A549 (cell line): ENCODE results near the gene PLXNB3. TPM values are rescaled to one million over a fixed set of nuclear protein-coding genes. Genes with fewer than 3 reads are reported as not detected.

Source experiments
- CBX2 ChIP-seq: fragments of 200-600 bp; sonication (generic); IDR thresholded peaks from 2 replicates; pipeline ENCODE4 v1.6.1; 2016; ENCODE audit warnings: low read depth, mild to moderate bottlenecking, borderline replicate concordance
- CHD2 ChIP-seq: fragments of 150-350 bp; IDR thresholded peaks from 2 replicates; pipeline ENCODE4 v1.6.1; 2014; ENCODE audit warnings: low read length; ENCODE audit not compliant: partially characterized antibody
- EHF ChIP-seq: fragments of 250-450 bp; sonication (Bioruptor Pico); IDR thresholded peaks from 2 replicates; pipeline ENCODE4 v1.5.0; 2020; ENCODE audit warnings: mild to moderate bottlenecking
- EHMT2 ChIP-seq: fragments of 200-600 bp; sonication (generic); IDR thresholded peaks from 2 replicates; pipeline ENCODE4 v1.6.1; 2016; ENCODE audit warnings: antibody characterized with exemption, low read depth, mild to moderate bottlenecking, moderate library complexity
- EP300 ChIP-seq, 2 experiments: fragments of >200 bp; sonication (Bioruptor Twin); formaldehyde crosslinking; IDR thresholded peaks; 2 replicates in 1 of 2; 3 replicates in 1 of 2; pipeline ENCODE4 v1.6.1; 2016 to 2017
- ESRRA ChIP-seq: fragments of 150-350 bp; IDR thresholded peaks from 2 replicates; pipeline ENCODE4 v1.6.1; 2014; ENCODE audit warnings: mild to moderate bottlenecking, low read length, borderline replicate concordance
- FOSL2 ChIP-seq, 2 experiments: fragments of 450-650 bp in 1 of 2; fragments of >200 bp in 1 of 2; sonication (Bioruptor Twin) in 1 of 2; formaldehyde crosslinking; IDR thresholded peaks; 2 replicates each; pipeline versions ENCODE4 v1.5.0 to v1.6.1; 2016 to 2020; ENCODE audit warnings: mild to moderate bottlenecking in 1 of 2, moderate library complexity in 1 of 2
- GATA3 ChIP-seq: IDR thresholded peaks from 2 replicates; pipeline ENCODE4 v1.6.1; 2012; ENCODE audit warnings: borderline replicate concordance
- HDAC2 ChIP-seq: fragments of 200-600 bp; sonication (generic); IDR thresholded peaks from 2 replicates; pipeline ENCODE4 v1.6.1; 2016
- HOXA7 ChIP-seq: fragments of 250-450 bp; sonication (Bioruptor Pico); IDR thresholded peaks from 2 replicates; pipeline ENCODE4 v1.5.0; 2020; ENCODE audit warnings: mild to moderate bottlenecking, moderate library complexity
- HOXB5 ChIP-seq: fragments of 250-450 bp; sonication (Bioruptor Pico); IDR thresholded peaks from 2 replicates; pipeline ENCODE4 v1.5.0; 2020; ENCODE audit warnings: mild to moderate bottlenecking, moderate library complexity
- KDM1A ChIP-seq: fragments of 200-600 bp; sonication (generic); IDR thresholded peaks from 2 replicates; pipeline ENCODE4 v1.6.1; 2016; ENCODE audit warnings: low read depth, mild to moderate bottlenecking
- MAFK ChIP-seq: fragments of 450-650 bp; IDR thresholded peaks from 2 replicates; pipeline ENCODE4 v1.6.1; 2014; ENCODE audit not compliant: partially characterized antibody
- MYC ChIP-seq: IDR thresholded peaks from 2 replicates; pipeline ENCODE4 v1.6.1; 2012; ENCODE audit warnings: mild to moderate bottlenecking, inconsistent platforms, low read length, improper control_type of control experiment, borderline replicate concordance
- NFE2L2 ChIP-seq: fragments of 150-350 bp; conservative IDR thresholded peaks from 2 replicates; pipeline ENCODE4 v1.6.1; 2014; ENCODE audit warnings: low read length
- NR3C1 ChIP-seq: fragments of >200 bp; sonication (Bioruptor Twin); formaldehyde crosslinking; IDR thresholded peaks from 3 replicates; pipeline ENCODE4 v1.6.1; 2017
- PHF8 ChIP-seq: fragments of 200-600 bp; sonication (generic); IDR thresholded peaks from 2 replicates; pipeline ENCODE4 v1.6.1; 2016; ENCODE audit warnings: low read depth, mild to moderate bottlenecking, antibody characterized with exemption, moderate library complexity, borderline replicate concordance
- POLR2A ChIP-seq: IDR thresholded peaks from 2 replicates; pipeline ENCODE4 v1.6.1; 2012; ENCODE audit warnings: mild to moderate bottlenecking, low read length
- POLR2AphosphoS2 ChIP-seq: conservative IDR thresholded peaks from 2 replicates; pipeline ENCODE4 v1.6.1; 2012; ENCODE audit warnings: low read length, improper control_type of control experiment, inconsistent platforms
- RAD21 ChIP-seq, 2 experiments: fragments of >200 bp in 1 of 2; sonication (Bioruptor Twin) in 1 of 2; formaldehyde crosslinking in 1 of 2; IDR thresholded peaks in 1 of 2; conservative IDR thresholded peaks in 1 of 2; 2 replicates in 1 of 2; 3 replicates in 1 of 2; pipeline ENCODE4 v1.6.1; 2012 to 2018; ENCODE audit warnings: inconsistent platforms in 1 of 2
- RARB ChIP-seq: fragments of 250-450 bp; sonication (Bioruptor Pico); IDR thresholded peaks from 2 replicates; pipeline ENCODE4 v1.8.0; 2021; ENCODE audit warnings: mild to moderate bottlenecking, moderate library complexity
- RCOR1 ChIP-seq: fragments of 150-350 bp; IDR thresholded peaks from 2 replicates; pipeline ENCODE4 v1.6.1; 2014; ENCODE audit warnings: antibody characterized with exemption, low read length, low read depth
- RNF2 ChIP-seq: fragments of 200-600 bp; sonication (generic); IDR thresholded peaks from 2 replicates; pipeline ENCODE4 v1.6.1; 2016; ENCODE audit warnings: low read depth, mild to moderate bottlenecking, antibody characterized with exemption, moderate library complexity, borderline replicate concordance
- SMC3 ChIP-seq: fragments of >200 bp; sonication (Bioruptor Twin); formaldehyde crosslinking; IDR thresholded peaks from 3 replicates; pipeline ENCODE4 v1.6.1; 2018; ENCODE audit warnings: inconsistent platforms
- SREBF2 ChIP-seq: fragments of 450-650 bp; IDR thresholded peaks from 2 replicates; pipeline ENCODE4 v1.6.1; 2014; ENCODE audit warnings: mild to moderate bottlenecking, moderate library complexity
- TFCP2L1 ChIP-seq: fragments of 250-450 bp; sonication (Bioruptor Pico); IDR thresholded peaks from 2 replicates; pipeline ENCODE4 v1.5.0; 2021; ENCODE audit warnings: mild to moderate bottlenecking
- TP53 ChIP-seq: fragments of 250-450 bp; sonication (Bioruptor Pico); IDR thresholded peaks from 2 replicates; pipeline ENCODE4 v1.5.0; 2021; ENCODE audit warnings: mild to moderate bottlenecking, moderate library complexity
- ZC3H11A ChIP-seq: fragments of 450-650 bp; IDR thresholded peaks from 2 replicates; pipeline ENCODE4 v1.6.1; 2014; ENCODE audit warnings: antibody characterized with exemption, mild to moderate bottlenecking
- ZFP36 ChIP-seq: fragments of 450-650 bp; IDR thresholded peaks from 2 replicates; pipeline ENCODE4 v1.6.1; 2014; ENCODE audit warnings: borderline replicate concordance; ENCODE audit not compliant: partially characterized antibody
- ZNF302 ChIP-seq: fragments of 250-450 bp; sonication (Bioruptor Pico); IDR thresholded peaks from 2 replicates; pipeline ENCODE4 v1.9.0; 2021; ENCODE audit warnings: inconsistent platforms, mild to moderate bottlenecking, moderate library complexity
- polyA plus RNA-seq, 4 experiments: library from polyadenylated mRNA; depleted of rRNA in 3 of 4; stranded (reverse); fragments of >200 nt; fragmentation: RNase III in 1 of 4; extraction: RNeasy Plus Mini Kit Qiagen cat#74134 plus additional on column Dnase treatment in 1 of 4; gene quantifications; 2 replicates in 3 of 4; 3 replicates in 1 of 4; pipeline ENCODE4 v1.2.3, GENCODE V29; 2011 to 2017
- TF ChIP-seq, protein P1 (sequence below): fragments of >200 bp; sonication (Bioruptor Twin); formaldehyde crosslinking; IDR thresholded peaks from 3 replicates; pipeline ENCODE4 v1.5.1; 2016
- TF ChIP-seq, protein P2 (sequence below): fragments of 150-350 bp; IDR thresholded peaks from 2 replicates; pipeline ENCODE4 v1.6.1; 2014; ENCODE audit warnings: low read depth, mild to moderate bottlenecking, low read length
- TF ChIP-seq, protein P3 (sequence below): fragments of 250-450 bp; sonication (Bioruptor Pico); IDR thresholded peaks from 2 replicates; pipeline ENCODE4 v1.5.0; 2021; ENCODE audit warnings: mild to moderate bottlenecking, moderate library complexity, borderline replicate concordance
- TF ChIP-seq, protein P4 (sequence below): fragments of >200 bp; sonication (Bioruptor Twin); formaldehyde crosslinking; IDR thresholded peaks from 2 replicates; pipeline ENCODE4 v1.6.1; 2016
- TF ChIP-seq, protein P5 (sequence below): fragments of 200-600 bp; sonication (generic); IDR thresholded peaks from 2 replicates; pipeline ENCODE4 v1.6.1; 2016; ENCODE audit warnings: antibody characterized with exemption, mild to moderate bottlenecking, moderate library complexity

The PLXNB3 gene
- polyA plus RNA-seq, 2 of the 4 experiments (the other 2 are of a cell fraction) = 1.1 to 2.5 TPM

DNA sequence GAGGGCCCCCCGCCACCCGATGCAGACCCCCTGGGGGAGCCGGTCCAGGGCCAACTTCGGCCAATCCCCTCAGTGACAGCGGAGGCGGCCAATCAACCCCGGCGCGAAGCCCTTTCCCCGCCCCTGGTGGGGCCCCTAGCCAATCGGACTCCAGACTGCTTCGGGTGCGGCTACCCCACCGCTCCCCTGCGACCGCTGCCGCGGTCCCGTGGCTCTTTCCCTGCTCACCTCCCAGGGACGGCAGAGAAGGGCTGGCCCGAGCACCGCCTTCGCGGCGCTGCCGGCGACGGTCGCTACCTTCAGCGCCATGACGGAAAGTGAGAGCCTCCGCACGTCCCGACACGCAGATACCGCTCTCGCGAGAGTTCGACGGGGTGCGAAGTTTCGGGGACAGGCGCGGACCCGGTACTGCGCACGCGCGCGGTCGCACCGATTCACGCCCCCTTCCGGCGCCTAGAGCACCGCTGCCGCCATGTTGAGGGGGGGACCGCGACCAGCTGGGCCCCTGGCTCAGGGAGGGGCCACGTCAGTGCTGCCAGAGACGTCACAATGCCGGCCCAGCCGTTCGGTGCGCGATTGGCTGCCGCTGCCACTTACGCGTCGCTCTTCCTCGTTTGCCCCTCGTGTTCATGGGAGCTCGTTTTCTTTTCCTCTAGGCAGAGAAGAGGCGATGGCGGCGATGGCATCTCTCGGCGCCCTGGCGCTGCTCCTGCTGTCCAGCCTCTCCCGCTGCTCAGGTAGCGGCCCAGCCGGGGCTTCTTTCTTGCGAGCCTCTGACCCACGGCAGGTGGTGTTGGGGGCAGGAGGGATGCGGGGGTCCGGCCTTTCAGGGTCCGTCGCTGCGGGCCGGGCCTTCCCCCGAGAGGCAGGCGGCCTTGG is 30.2 kb downstream of the PLXNB3 start, which contains the start of the genes IDH3G and SSR4 (continued):
- TF ChIP-seq, protein P1, sequence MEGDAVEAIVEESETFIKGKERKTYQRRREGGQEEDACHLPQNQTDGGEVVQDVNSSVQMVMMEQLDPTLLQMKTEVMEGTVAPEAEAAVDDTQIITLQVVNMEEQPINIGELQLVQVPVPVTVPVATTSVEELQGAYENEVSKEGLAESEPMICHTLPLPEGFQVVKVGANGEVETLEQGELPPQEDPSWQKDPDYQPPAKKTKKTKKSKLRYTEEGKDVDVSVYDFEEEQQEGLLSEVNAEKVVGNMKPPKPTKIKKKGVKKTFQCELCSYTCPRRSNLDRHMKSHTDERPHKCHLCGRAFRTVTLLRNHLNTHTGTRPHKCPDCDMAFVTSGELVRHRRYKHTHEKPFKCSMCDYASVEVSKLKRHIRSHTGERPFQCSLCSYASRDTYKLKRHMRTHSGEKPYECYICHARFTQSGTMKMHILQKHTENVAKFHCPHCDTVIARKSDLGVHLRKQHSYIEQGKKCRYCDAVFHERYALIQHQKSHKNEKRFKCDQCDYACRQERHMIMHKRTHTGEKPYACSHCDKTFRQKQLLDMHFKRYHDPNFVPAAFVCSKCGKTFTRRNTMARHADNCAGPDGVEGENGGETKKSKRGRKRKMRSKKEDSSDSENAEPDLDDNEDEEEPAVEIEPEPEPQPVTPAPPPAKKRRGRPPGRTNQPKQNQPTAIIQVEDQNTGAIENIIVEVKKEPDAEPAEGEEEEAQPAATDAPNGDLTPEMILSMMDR = no peak
- TF ChIP-seq RNF2 = no peak
- TF ChIP-seq, protein P2, sequence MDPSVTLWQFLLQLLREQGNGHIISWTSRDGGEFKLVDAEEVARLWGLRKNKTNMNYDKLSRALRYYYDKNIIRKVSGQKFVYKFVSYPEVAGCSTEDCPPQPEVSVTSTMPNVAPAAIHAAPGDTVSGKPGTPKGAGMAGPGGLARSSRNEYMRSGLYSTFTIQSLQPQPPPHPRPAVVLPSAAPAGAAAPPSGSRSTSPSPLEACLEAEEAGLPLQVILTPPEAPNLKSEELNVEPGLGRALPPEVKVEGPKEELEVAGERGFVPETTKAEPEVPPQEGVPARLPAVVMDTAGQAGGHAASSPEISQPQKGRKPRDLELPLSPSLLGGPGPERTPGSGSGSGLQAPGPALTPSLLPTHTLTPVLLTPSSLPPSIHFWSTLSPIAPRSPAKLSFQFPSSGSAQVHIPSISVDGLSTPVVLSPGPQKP = no peak
- peak; percentile 83; the same call in 1 of the 2 replicates for TF ChIP-seq PHF8
- peak; percentile 64 for TF ChIP-seq POLR2A
- TF ChIP-seq FOSL2 (IDR thresholded peaks at IDR 0.05) = no peak
- no peak for TF ChIP-seq FOSL2 (CRISPR knock-in tag; IDR thresholded peaks at IDR 0.05)
- no peak for TF ChIP-seq EHF (CRISPR knock-in tag)
- TF ChIP-seq EP300 (IDR thresholded peaks at IDR 0.05) = no peak
- TF ChIP-seq, protein P3, sequence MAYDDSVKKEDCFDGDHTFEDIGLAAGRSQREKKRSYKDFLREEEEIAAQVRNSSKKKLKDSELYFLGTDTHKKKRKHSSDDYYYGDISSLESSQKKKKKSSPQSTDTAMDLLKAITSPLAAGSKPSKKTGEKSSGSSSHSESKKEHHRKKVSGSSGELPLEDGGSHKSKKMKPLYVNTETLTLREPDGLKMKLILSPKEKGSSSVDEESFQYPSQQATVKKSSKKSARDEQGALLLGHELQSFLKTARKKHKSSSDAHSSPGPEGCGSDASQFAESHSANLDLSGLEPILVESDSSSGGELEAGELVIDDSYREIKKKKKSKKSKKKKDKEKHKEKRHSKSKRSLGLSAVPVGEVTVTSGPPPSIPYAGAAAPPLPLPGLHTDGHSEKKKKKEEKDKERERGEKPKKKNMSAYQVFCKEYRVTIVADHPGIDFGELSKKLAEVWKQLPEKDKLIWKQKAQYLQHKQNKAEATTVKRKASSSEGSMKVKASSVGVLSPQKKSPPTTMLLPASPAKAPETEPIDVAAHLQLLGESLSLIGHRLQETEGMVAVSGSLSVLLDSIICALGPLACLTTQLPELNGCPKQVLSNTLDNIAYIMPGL (CRISPR knock-in tag) = no peak
- TF ChIP-seq RAD21 (conservative IDR thresholded peaks at IDR 0.05 in 1 of 2, IDR thresholded peaks at IDR 0.05 in 1 of 2) = no peak
- TF ChIP-seq RARB = no peak
- TF ChIP-seq TP53 (CRISPR knock-in tag) = no peak
- TF ChIP-seq ZNF302 (CRISPR knock-in tag) = no peak
- TF ChIP-seq SMC3 = no peak
- TF ChIP-seq RCOR1 = no peak
- no peak; the same call in 1 of the 2 replicates for TF ChIP-seq KDM1A
- TF ChIP-seq MAFK = no peak
- TF ChIP-seq, protein P4, sequence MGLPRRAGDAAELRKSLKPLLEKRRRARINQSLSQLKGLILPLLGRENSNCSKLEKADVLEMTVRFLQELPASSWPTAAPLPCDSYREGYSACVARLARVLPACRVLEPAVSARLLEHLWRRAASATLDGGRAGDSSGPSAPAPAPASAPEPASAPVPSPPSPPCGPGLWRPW = no peak
- no peak for TF ChIP-seq NFE2L2
- TF ChIP-seq ZFP36 = no peak
- no peak for TF ChIP-seq ESRRA
- TF ChIP-seq POLR2AphosphoS2 = no peak
- TF ChIP-seq SREBF2 = no peak
- peak; percentile 93 for TF ChIP-seq CHD2
- no peak for TF ChIP-seq TFCP2L1 (CRISPR knock-in tag)
- no peak for TF ChIP-seq HOXA7 (CRISPR knock-in tag)
- TF ChIP-seq, protein P5, sequence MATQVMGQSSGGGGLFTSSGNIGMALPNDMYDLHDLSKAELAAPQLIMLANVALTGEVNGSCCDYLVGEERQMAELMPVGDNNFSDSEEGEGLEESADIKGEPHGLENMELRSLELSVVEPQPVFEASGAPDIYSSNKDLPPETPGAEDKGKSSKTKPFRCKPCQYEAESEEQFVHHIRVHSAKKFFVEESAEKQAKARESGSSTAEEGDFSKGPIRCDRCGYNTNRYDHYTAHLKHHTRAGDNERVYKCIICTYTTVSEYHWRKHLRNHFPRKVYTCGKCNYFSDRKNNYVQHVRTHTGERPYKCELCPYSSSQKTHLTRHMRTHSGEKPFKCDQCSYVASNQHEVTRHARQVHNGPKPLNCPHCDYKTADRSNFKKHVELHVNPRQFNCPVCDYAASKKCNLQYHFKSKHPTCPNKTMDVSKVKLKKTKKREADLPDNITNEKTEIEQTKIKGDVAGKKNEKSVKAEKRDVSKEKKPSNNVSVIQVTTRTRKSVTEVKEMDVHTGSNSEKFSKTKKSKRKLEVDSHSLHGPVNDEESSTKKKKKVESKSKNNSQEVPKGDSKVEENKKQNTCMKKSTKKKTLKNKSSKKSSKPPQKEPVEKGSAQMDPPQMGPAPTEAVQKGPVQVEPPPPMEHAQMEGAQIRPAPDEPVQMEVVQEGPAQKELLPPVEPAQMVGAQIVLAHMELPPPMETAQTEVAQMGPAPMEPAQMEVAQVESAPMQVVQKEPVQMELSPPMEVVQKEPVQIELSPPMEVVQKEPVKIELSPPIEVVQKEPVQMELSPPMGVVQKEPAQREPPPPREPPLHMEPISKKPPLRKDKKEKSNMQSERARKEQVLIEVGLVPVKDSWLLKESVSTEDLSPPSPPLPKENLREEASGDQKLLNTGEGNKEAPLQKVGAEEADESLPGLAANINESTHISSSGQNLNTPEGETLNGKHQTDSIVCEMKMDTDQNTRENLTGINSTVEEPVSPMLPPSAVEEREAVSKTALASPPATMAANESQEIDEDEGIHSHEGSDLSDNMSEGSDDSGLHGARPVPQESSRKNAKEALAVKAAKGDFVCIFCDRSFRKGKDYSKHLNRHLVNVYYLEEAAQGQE = peak; percentile 89
- TF ChIP-seq EHMT2 = no peak
- no peak for TF ChIP-seq NR3C1
- TF ChIP-seq HOXB5 (CRISPR knock-in tag) = no peak
- TF ChIP-seq MYC = no peak
- no peak for TF ChIP-seq HDAC2
- no peak for TF ChIP-seq ZC3H11A
- no peak for TF ChIP-seq CBX2
- no peak for TF ChIP-seq GATA3
